Panc1 (cell line): ENCODE measurements around the gene INAVA. TPM values are rescaled to one million over a fixed set of nuclear protein-coding genes. Genes with fewer than 3 reads are reported as not detected.

Experiments
- ATAC-seq: fragments of 200-7000 bp; cut with Tn5 transposase; 2 replicates; pipeline ENCODE4 v1.9.1; 2020; ENCODE audit warnings: mild to moderate bottlenecking, moderate library complexity
- BruUV-seq: library from RNA; stranded (reverse); fragments of 400-500 nt; replicated peaks from 2 replicates; lab custom pipeline; 2021; lab: Mats Ljungman, UMichigan
- CTCF ChIA-PET: fragments of 300-600 bp; sonication (Branson Sonifier 250); formaldehyde crosslinking; loops from one replicate; lab custom pipeline; 2022; ENCODE audit warnings: antibody characterized with exemption; lab: Charles Lee
- POLR2A ChIA-PET: fragments of 300-600 bp; sonication (Branson Sonifier 250); formaldehyde crosslinking; loops from one replicate; lab custom pipeline; 2022; ENCODE audit warnings: antibody characterized with exemption; lab: Charles Lee
- DNase-seq: peaks from one replicate; pipeline ENCODE4 v3.0.0-alpha.2; 2010; ENCODE audit warnings: low read depth, low spot score
- H3K27ac ChIP-seq: 2 replicates; pipeline ENCODE4 v1.5.1; 2011; ENCODE audit warnings: mild to moderate bottlenecking, low read length, inconsistent platforms
- H3K27me3 ChIP-seq: fragments of 200-500 bp; sonication (Bioruptor generic); 2 replicates; pipeline ENCODE4 v1.6.0; 2014; ENCODE audit warnings: low read length, inconsistent platforms; ENCODE audit not compliant: control insufficient read depth, insufficient read depth
- H3K36me3 ChIP-seq: fragments of 200-500 bp; sonication (Bioruptor generic); 2 replicates; pipeline ENCODE4 v1.5.1; 2014; ENCODE audit warnings: inconsistent platforms, mild to moderate bottlenecking, low read length, moderate library complexity; ENCODE audit not compliant: control insufficient read depth, insufficient read depth
- H3K4me1 ChIP-seq: 2 replicates; pipeline ENCODE4 v1.5.1; 2011; ENCODE audit warnings: inconsistent platforms, mild to moderate bottlenecking, low read length, moderate library complexity; ENCODE audit not compliant: control insufficient read depth, insufficient read depth
- H3K4me3 ChIP-seq, 2 experiments: 2 replicates each; pipeline ENCODE4 v1.5.1; 2011 to 2012; ENCODE audit warnings: low read depth in 2 of 2, low read length in 2 of 2, mild to moderate bottlenecking in 2 of 2, inconsistent platforms in 1 of 2, moderate library complexity in 1 of 2
- H3K9me3 ChIP-seq: fragments of 200-500 bp; sonication (Bioruptor generic); 2 replicates; pipeline ENCODE4 v1.5.1; 2014; ENCODE audit warnings: low read depth, mild to moderate bottlenecking, inconsistent platforms, low read length, moderate library complexity; ENCODE audit not compliant: control insufficient read depth, insufficient read depth
- CTCF ChIP-seq: fragments of 450-650 bp; IDR thresholded peaks from 2 replicates; pipeline ENCODE4 v1.5.1; 2017; ENCODE audit warnings: mild to moderate bottlenecking
- POLR2AphosphoS5 ChIP-seq: IDR thresholded peaks from 2 replicates; pipeline ENCODE4 v1.6.1; 2012; ENCODE audit warnings: mild to moderate bottlenecking, low read depth, low read length, moderate library complexity
- REST ChIP-seq, 2 experiments: IDR thresholded peaks; 2 replicates each; pipeline ENCODE4 v1.6.1; 2011 to 2012; ENCODE audit warnings: low read depth in 2 of 2, control low read depth in 1 of 2, low read length in 1 of 2, mild to moderate bottlenecking in 1 of 2, moderate library complexity in 1 of 2; ENCODE audit not compliant: insufficient read depth in 1 of 2
- SIN3A ChIP-seq: IDR thresholded peaks from 2 replicates; pipeline ENCODE4 v1.6.1; 2012; ENCODE audit warnings: low read depth, mild to moderate bottlenecking, low read length, moderate library complexity, borderline replicate concordance; ENCODE audit not compliant: insufficient read depth
- TCF7L2 ChIP-seq: IDR thresholded peaks from 2 replicates; pipeline ENCODE4 v1.6.1; 2011; ENCODE audit warnings: mild to moderate bottlenecking, low read depth, low read length, inconsistent platforms
- in situ Hi-C: cut with HindIII; loops from 2 replicates; pipeline ENCODE4 v1.10.0; 2016; ENCODE audit warnings: low sequenced_read_pairs, low pct_unique_long_range_greater_than_20kb
- intact Hi-C: fragments of 100-400 bp; cut with micrococcal nuclease; formaldehyde crosslinking; loops from one replicate; pipeline ENCODE4 v1.10.0; 2022; ENCODE audit not compliant: unreplicated experiment
- total RNA-seq: library from RNA; stranded (reverse); gene quantifications from one replicate; pipeline ENCODE4 v1.2.1, GENCODE V29; 2021; ENCODE audit not compliant: unreplicated experiment

The INAVA gene
- total RNA-seq, 1 experiment from 2014 or later: 3.6 TPM

GRCh38 chr1:200945111-200945510 is 50.4 kb downstream of the INAVA start:
- no peaks in the 10 kb centered on the region for H3K36me3 ChIP-seq
- no peak overlapping the region for H3K27ac ChIP-seq
- BruUV-seq: no TSS peak
- no peak overlapping the region for H3K4me3 ChIP-seq
- H3K4me1 ChIP-seq: no peaks in the 10 kb centered on the region
- H3K27me3 ChIP-seq: no peaks in the 10 kb centered on the region
- ChIA-PET CTCF (interaction anchor here (0.9 kb wide), 1 partner anchor 27 kb away, joined by 3 read pairs; no protein-coding TSS in a partner anchor), POLR2A (interaction anchor here (0.6 kb wide), 1 partner anchor 444 kb away, joined by 9 read pairs; no protein-coding TSS in a partner anchor)
- DNase-seq (no peak), ATAC-seq (no peak)
- peaks cover 10% of the 10 kb centered on the region; the same call in 1 of the 2 replicates for H3K9me3 ChIP-seq
- intact Hi-C loops: no loop called here
- in situ Hi-C loops: no loop called here
- TF ChIP-seq TCF7L2 (no peak), CTCF (no peak), POLR2AphosphoS5 (no peak), REST (IDR thresholded peaks at IDR 0.05; ENCODE audit: insufficient read depth in 1 of 2, low read depth in 2 of 2, low read length in 1 of 2) (no peak), SIN3A (no peak)

GRCh38 chr1:200947059-200947566 is 52.4 kb downstream of the INAVA start:
- TF ChIP-seq CTCF (no peak), POLR2AphosphoS5 (no peak), REST (IDR thresholded peaks at IDR 0.05; ENCODE audit: insufficient read depth in 1 of 2, low read depth in 2 of 2, low read length in 1 of 2) (no peak), TCF7L2 (no peak), SIN3A (no peak)
- no peak for DNase-seq
- intact Hi-C loops (no loop called here), in situ Hi-C loops (no loop called here)
- ChIA-PET CTCF (no interaction called here), POLR2A (no interaction called here)
- Histone ChIP-seq H3K27ac (no peak overlapping the region), H3K4me3 (no peak overlapping the region), H3K27me3 (no peaks in the 10 kb centered on the region), H3K4me1 (no peaks in the 10 kb centered on the region), H3K9me3 (peaks cover 10% of the 10 kb centered on the region; the same call in 1 of the 2 replicates), H3K36me3 (no peaks in the 10 kb centered on the region)
- BruUV-seq: no TSS peak
- ATAC-seq: no peak
